ENCODE results near the gene NPIPA3.
"Not testable (repeated sequence)": the region's sequence is repeated elsewhere in the genome, so short reads cannot be mapped to it uniquely, and the experiment has no call there.

The NPIPA3 gene

DNA sequence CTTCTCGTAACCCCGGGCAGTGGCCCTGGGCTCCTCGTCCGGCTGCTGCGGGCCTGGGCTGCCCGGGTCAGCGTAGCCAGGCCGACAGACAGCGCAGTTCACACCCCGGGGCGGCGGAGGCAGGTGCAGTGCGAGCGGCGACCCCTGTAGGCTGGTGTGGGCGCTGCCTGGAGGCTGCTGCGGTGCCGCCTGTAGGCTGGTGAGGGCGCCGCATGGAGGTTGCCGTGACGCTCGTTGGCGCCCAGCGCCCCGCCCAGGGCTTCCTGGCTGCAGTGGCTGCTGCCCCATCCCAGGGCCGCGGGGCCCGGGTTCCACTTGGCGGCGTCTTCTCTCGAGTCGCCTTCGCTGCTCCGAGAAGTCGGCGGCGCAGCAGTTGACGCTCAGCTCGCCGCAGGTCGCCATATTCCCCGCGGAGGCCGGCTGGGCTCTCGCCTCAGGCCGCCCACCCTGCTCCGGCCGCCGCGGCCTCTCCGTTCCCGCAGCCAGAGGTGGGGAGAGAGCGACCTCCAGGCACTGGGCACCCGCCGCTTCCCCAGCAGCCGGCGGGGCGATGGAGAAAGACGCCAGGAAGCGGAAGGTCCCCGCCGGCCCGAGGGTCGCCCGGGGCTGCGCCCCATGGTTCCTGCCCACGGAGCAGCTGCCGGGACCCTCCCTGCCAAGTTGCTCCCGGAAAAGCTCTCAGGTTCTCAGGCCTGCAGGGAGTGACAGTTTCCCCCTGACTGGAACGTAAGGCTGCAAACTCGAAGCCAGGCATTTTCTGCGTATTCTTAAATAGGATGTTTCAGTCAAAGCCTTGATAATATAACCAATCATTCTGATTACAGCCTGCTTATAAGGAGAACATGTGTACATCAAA lies at the start of gene NPIPA3:
NPIPA3 (plus strand) TSS at position 256 of the 856 bp plus-strand sequence. CDS start 5,533 bp downstream, outside the sequence.
- H3K4me3 ChIP-seq (ENCODE audit: low read length); H3K27ac ChIP-seq (ENCODE audit: low read length); H3K9me3 ChIP-seq (ENCODE audit: control insufficient read depth, low read depth, low read length); H3K27me3 ChIP-seq (ENCODE audit: control insufficient read depth, insufficient read depth, low read length); H3K36me3 ChIP-seq (ENCODE audit: control insufficient read depth, low read depth, low read length); H3K9ac ChIP-seq (ENCODE audit: low read length); H3K4me1 ChIP-seq (ENCODE audit: control insufficient read depth, low read depth, low read length): not testable (repeated sequence)

DNA sequence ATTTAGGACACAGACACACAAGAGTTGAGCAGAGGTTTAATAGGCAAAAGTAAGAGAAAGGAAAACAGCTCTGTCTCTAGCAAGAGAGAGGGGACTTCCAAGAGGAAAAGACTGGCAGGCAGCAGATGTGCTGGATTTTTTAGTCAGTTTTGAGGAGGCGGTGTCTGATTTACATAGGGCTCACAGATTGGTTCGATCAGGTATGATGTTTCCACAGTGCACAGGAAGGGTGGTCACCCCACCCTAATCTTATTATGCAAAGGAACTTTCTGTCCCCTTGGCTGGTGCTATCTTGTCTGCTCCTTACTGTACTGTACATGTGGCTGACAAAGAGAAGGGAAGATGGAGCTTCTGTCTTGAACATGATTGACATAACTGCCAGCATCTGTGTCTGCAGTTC lies 45.1 kb upstream of the NPIPA3 start:
- H3K27ac ChIP-seq (ENCODE audit: low read length), result no peak overlapping the region
- no peaks in the 10 kb centered on the region for H3K9me3 ChIP-seq (ENCODE audit: control insufficient read depth, low read depth, low read length)
- no peak overlapping the region for H3K4me3 ChIP-seq (ENCODE audit: low read length)
- no peaks in the 10 kb centered on the region for H3K27me3 ChIP-seq (ENCODE audit: control insufficient read depth, insufficient read depth, low read length)
- H3K4me1 ChIP-seq (ENCODE audit: control insufficient read depth, low read depth, low read length), result no peaks in the 10 kb centered on the region
- H3K36me3 ChIP-seq (ENCODE audit: control insufficient read depth, low read depth, low read length), result peaks cover 46% of the 10 kb centered on the region
- H3K9ac ChIP-seq (ENCODE audit: low read length), result no peak overlapping the region

DNA sequence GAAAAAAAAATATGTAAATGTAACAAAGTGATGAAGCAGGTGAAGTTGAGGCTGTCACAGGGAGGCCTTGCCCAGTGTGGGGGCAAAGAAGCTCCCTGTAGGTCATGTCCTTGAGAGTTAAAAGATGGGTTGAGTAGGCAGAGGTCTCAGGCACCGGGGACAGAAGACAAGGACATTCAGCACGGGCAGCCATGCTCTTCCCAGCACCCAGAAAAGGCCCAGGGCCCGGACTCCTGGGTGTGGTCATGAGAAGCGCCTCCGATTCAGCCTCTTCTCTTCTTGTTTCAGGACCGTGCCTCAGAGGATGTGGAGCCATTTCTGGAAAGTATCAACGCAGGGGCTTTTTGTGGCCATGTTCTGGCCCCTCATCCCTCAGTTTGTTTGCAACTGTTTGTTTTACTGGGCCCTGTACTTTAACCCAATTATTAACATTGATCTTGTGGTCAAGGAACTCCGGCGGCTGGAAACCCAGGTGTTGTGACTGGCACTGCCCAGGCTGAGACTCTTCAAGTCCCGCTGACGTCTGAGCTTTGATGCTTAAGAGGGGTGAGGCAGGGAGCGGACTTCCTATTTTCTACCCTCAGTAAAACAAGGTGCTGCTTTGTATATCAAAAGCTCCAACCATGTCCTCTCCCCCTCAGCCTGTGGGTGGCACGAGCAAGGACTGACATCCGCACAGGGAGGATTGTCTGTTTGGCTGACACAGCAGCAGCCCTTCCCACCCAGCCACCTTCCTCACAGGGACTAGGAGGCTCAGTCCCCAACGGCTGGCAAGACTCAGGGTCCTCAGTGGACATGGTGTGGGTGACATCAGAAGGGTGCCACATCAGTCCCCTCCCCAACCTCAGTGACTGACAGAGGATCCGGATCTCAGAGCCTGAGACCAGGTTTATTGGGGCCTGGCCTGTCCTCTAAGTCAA lies 35.6 kb upstream of the NPIPA3 start:
- H3K27me3 ChIP-seq (ENCODE audit: control insufficient read depth, insufficient read depth, low read length), result no peaks in the 10 kb centered on the region
- no peak overlapping the region for H3K27ac ChIP-seq (ENCODE audit: low read length)
- H3K4me3 ChIP-seq (ENCODE audit: low read length), result no peak overlapping the region
- H3K9me3 ChIP-seq (ENCODE audit: control insufficient read depth, low read depth, low read length), result no peaks in the 10 kb centered on the region
- no peaks in the 10 kb centered on the region for H3K4me1 ChIP-seq (ENCODE audit: control insufficient read depth, low read depth, low read length)
- no peak overlapping the region for H3K9ac ChIP-seq (ENCODE audit: low read length)
- H3K36me3 ChIP-seq (ENCODE audit: control insufficient read depth, low read depth, low read length), result peaks cover 46% of the 10 kb centered on the region

DNA sequence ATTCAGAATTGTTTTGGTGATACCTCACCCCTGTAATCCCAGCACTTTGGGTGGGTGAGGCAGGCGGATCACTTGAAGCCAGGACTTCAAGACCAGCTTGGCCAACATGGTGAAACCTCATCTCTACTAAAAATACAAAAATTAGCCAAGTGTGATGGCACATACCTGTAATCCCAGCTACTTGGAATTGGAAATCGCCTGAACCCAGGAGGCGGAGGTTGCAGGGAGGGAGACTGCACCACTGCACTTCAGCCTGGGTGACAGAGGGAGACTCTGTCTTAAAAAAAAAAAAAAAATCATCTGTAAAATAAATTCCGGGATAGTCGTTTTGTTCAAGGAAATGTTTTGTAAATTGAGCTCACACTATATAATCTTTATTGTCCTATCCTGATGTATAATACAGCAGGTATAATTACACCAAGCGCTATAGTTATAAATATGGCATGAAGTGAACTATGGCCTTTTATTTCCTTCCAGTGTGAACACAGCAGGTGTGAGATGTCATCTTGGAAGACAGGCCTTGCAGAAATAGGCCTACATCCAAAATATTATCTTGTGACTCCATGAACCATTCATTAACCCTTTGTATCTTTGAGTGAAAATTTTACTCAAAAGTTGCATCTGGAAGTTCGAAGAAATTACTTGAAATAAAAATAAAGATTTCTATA lies 34.5 kb upstream of the NPIPA3 start:
- H3K9me3 ChIP-seq (ENCODE audit: control insufficient read depth, low read depth, low read length), result no peaks in the 10 kb centered on the region
- H3K27ac ChIP-seq (ENCODE audit: low read length), result no peak overlapping the region
- peaks cover 42% of the 10 kb centered on the region for H3K36me3 ChIP-seq (ENCODE audit: control insufficient read depth, low read depth, low read length)
- H3K4me1 ChIP-seq (ENCODE audit: control insufficient read depth, low read depth, low read length), result no peaks in the 10 kb centered on the region
- H3K9ac ChIP-seq (ENCODE audit: low read length), result no peak overlapping the region
- no peaks in the 10 kb centered on the region for H3K27me3 ChIP-seq (ENCODE audit: control insufficient read depth, insufficient read depth, low read length)
- no peak overlapping the region for H3K4me3 ChIP-seq (ENCODE audit: low read length)

DNA sequence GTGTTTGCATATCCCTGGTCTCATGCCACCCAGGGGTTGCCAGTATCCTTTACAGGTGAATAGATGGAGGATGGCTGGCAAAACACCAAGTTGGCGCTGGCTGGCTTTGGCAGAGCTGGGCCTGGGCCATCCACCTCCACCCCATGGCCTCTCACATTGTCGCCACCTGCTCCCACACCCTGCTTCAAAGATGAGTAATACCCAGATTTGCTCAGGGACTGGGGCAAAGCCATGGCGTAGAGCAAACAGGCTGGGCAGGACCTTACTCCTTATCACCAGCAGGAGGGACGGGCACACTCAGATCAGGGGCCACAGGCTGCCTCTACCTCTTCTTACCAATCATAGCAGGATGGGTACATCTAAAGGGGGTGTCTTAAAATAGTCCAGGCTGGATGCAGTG lies 33.4 kb upstream of the NPIPA3 start:
- H3K27ac ChIP-seq (ENCODE audit: low read length), result no peak overlapping the region
- no peak overlapping the region for H3K9ac ChIP-seq (ENCODE audit: low read length)
- H3K27me3 ChIP-seq (ENCODE audit: control insufficient read depth, insufficient read depth, low read length), result no peaks in the 10 kb centered on the region
- H3K36me3 ChIP-seq (ENCODE audit: control insufficient read depth, low read depth, low read length), result peaks cover 33% of the 10 kb centered on the region
- H3K9me3 ChIP-seq (ENCODE audit: control insufficient read depth, low read depth, low read length), result no peaks in the 10 kb centered on the region
- H3K4me1 ChIP-seq (ENCODE audit: control insufficient read depth, low read depth, low read length), result no peaks in the 10 kb centered on the region
- H3K4me3 ChIP-seq (ENCODE audit: low read length), result no peak overlapping the region

DNA sequence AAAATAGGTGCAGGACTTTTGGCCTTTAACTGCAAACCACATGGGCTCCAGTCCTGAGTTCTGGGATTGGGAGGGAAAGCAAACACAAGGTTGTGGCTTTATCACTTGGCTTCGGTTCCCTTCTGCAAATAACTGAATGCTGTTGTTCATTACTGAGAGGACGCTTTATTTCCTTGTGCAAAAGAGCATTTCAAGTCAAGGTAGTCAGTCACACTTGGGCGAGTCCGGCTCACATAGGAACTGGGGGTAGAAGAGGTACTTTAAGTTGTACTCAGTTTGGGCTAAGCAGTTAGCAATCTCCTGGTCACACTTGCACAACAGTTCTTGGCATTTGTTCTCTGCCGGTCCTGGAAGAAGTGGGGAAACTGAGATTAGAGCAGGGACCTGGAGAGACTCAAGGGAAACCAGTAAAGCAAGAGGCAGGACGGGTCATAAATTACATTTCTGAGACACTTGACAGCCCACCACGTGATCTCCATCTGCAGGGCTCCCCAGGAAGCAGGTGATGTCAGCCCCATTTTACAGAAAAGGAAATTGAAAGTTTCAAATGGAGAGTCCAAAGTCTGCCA lies 30.7 kb upstream of the NPIPA3 start:
- H3K4me1 ChIP-seq (ENCODE audit: control insufficient read depth, low read depth, low read length), result no peaks in the 10 kb centered on the region
- H3K27ac ChIP-seq (ENCODE audit: low read length), result no peak overlapping the region
- no peaks in the 10 kb centered on the region for H3K9me3 ChIP-seq (ENCODE audit: control insufficient read depth, low read depth, low read length)
- no peak overlapping the region for H3K4me3 ChIP-seq (ENCODE audit: low read length)
- no peak overlapping the region for H3K9ac ChIP-seq (ENCODE audit: low read length)
- no peaks in the 10 kb centered on the region for H3K27me3 ChIP-seq (ENCODE audit: control insufficient read depth, insufficient read depth, low read length)
- H3K36me3 ChIP-seq (ENCODE audit: control insufficient read depth, low read depth, low read length), result peaks cover 9% of the 10 kb centered on the region

DNA sequence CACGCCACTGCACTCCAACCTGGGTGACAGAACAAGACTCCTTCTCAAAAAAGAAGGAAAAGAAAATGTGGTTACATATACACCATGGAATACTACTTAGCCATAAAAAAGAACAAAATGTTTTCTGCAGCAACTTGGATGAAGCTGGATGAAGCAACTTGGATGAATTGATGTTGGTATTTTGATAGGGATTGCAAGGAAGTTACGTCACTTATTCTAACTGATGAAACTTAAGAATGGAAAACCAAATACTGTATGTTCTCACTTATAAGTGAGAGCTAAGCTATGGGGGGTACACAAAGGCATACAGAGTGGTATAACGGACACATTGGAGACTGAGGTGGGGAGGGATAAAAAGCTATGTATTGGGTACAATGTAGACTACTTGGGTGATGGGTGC lies 26.6 kb upstream of the NPIPA3 start:
- no peaks in the 10 kb centered on the region for H3K9me3 ChIP-seq (ENCODE audit: control insufficient read depth, low read depth, low read length)
- no peak overlapping the region for H3K4me3 ChIP-seq (ENCODE audit: low read length)
- no peaks in the 10 kb centered on the region for H3K4me1 ChIP-seq (ENCODE audit: control insufficient read depth, low read depth, low read length)
- H3K27ac ChIP-seq (ENCODE audit: low read length), result no peak overlapping the region
- no peak overlapping the region for H3K9ac ChIP-seq (ENCODE audit: low read length)
- no peaks in the 10 kb centered on the region for H3K27me3 ChIP-seq (ENCODE audit: control insufficient read depth, insufficient read depth, low read length)
- H3K36me3 ChIP-seq (ENCODE audit: control insufficient read depth, low read depth, low read length), result no peaks in the 10 kb centered on the region

DNA sequence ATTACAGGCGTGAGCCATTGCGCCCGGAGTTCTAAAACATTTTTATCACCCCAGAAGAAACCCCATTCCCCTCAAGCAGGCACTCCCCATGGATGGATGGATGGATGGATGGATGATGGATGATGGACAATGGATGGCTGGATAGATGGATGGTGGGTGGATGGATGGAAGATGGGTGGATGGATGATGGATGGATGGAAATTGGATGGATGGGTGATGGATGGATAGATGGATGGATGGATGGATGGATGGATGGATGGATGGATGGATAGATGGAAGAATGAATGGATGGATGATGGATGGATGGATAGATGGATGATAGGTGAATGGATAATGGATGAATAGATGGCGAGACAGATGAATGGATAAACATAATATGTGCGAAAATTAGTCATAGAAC lies 25.6 kb upstream of the NPIPA3 start:
- no peak overlapping the region for H3K27ac ChIP-seq (ENCODE audit: low read length)
- no peaks in the 10 kb centered on the region for H3K36me3 ChIP-seq (ENCODE audit: control insufficient read depth, low read depth, low read length)
- no peaks in the 10 kb centered on the region for H3K9me3 ChIP-seq (ENCODE audit: control insufficient read depth, low read depth, low read length)
- no peaks in the 10 kb centered on the region for H3K27me3 ChIP-seq (ENCODE audit: control insufficient read depth, insufficient read depth, low read length)
- H3K4me3 ChIP-seq (ENCODE audit: low read length), result no peak overlapping the region
- H3K9ac ChIP-seq (ENCODE audit: low read length), result no peak overlapping the region
- no peaks in the 10 kb centered on the region for H3K4me1 ChIP-seq (ENCODE audit: control insufficient read depth, low read depth, low read length)

DNA sequence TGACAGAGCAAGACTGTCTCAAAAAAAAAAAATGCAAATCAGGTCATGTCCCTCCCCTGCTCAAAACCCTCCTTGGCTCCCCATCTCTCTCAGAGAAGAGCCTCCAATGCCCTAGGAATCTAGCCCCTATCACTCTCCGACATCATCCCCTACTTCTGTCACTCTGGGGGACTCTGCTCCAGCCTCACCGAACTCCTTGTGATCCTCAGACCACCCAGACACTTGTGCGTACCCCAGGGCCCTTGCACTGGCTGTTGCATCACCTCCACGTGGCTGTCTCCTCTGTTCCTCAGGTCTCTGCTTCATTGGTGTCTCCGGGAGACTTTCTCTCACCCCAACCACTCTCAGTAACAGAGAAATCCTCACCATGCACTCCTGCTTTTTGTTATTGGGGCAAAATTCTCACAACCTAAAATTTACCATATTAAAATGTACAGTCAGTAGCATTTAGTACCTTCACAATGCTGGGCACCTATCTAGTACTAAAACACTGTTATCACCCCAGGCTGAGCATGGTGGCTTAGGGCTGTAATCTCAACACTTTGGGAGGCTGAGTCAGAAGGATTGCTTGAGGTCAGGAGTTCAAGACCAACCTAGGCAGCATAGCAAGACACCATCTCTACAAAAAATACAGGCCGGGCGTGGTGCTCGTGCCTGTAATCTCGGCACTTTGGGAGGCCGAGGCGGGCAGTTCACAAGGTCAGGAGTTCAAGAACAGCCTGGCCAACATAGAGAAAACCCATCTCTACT lies 24.3 kb upstream of the NPIPA3 start:
- Histone ChIP-seq H3K27me3 (ENCODE audit: control insufficient read depth, insufficient read depth, low read length) (no peaks in the 10 kb centered on the region), H3K4me3 (ENCODE audit: low read length) (no peak overlapping the region), H3K36me3 (ENCODE audit: control insufficient read depth, low read depth, low read length) (no peaks in the 10 kb centered on the region), H3K9me3 (ENCODE audit: control insufficient read depth, low read depth, low read length) (no peaks in the 10 kb centered on the region), H3K9ac (ENCODE audit: low read length) (no peak overlapping the region), H3K4me1 (ENCODE audit: control insufficient read depth, low read depth, low read length) (no peaks in the 10 kb centered on the region), H3K27ac (ENCODE audit: low read length) (no peak overlapping the region)

DNA sequence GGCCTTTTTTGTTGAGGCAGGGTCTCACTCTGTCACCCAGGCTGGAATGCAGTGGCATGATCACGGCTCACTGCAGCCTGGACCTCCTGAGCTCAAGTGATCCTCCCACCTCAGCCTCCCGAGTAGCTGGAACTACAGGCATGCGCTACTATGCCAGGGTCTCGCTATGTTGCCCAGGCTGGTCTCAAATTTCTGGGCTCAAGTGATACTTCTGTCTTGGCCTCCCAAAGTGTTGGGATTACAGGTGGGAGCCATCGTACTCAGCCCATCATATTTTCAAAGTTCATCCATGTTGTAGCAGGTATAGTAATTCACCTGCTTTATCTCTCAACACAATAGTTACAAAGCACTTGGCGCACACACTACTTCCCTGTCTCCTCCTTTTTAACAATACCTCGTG lies 22.8 kb upstream of the NPIPA3 start:
- not testable (repeated sequence) for H3K4me1 ChIP-seq (ENCODE audit: control insufficient read depth, low read depth, low read length)

More for the DNA sequence above, 22.8 kb upstream of the NPIPA3 start:
- not testable (repeated sequence) for H3K36me3 ChIP-seq (ENCODE audit: control insufficient read depth, low read depth, low read length); H3K9ac ChIP-seq (ENCODE audit: low read length); H3K27me3 ChIP-seq (ENCODE audit: control insufficient read depth, insufficient read depth, low read length); H3K4me3 ChIP-seq (ENCODE audit: low read length); H3K9me3 ChIP-seq (ENCODE audit: control insufficient read depth, low read depth, low read length); H3K27ac ChIP-seq (ENCODE audit: low read length)

All from iPS-18a (cell line).